ENCODE data around the gene ACTR3. TPM values are rescaled to one million over a fixed set of nuclear protein-coding genes. Genes with fewer than 3 reads are reported as not detected.

The ACTR3 gene
- total and polyA plus RNA-seq, 2 of the 8 experiments (the other 6 are each of a cell fraction or from before 2014, with no cell fraction given) = 51.7 to 184 TPM

DNA sequence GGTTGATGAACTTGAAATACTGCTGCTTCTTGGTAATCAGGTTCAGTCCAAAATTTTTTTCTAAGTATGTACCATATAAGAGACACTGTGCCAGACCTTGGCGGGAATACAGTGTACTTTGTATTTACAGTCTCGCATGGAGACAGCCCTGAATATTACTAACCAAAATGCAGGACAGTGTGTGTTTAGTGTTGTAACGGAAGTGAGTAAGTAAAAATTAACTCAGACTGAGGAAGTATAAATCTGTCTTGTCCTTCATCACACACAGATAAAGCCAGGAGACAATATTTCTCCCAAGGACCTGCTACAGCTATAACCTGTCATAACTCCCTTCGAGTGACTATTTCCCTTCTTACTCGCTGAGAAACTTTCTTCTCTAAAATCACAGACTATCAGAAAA, 76.9 kb downstream of the ACTR3 start:
- Histone ChIP-seq H3K27ac (ENCODE audit: low read depth, low read length) (no peak overlapping the region), H4K5ac (ENCODE audit: insufficient read length, low read depth, low read length) (no peak overlapping the region), H4K8ac (ENCODE audit: extremely low read depth, insufficient read depth, low read length) (no peak overlapping the region), H3K4me2 (ENCODE audit: insufficient read depth in 1 of 2, low read depth in 2 of 2, low read length in 2 of 2) (no peak overlapping the region), H3K9ac (replicated peaks in 1 of 4; ENCODE audit: extremely low read depth in 1 of 4, low read depth in 3 of 4, low read length in 3 of 4) (no peak overlapping the region), H3K14ac (ENCODE audit: insufficient read length) (no peak overlapping the region), H3K4me3 (ENCODE audit: extremely low read depth in 1 of 4, insufficient read depth in 2 of 4, low read depth in 3 of 4, low read length in 4 of 4) (no peak overlapping the region), H3K4me1 (replicated peaks in 1 of 4; ENCODE audit: control insufficient read depth in 3 of 4, insufficient read depth in 4 of 4, low read length in 3 of 4) (no peaks in the 10 kb centered on the region), H2BK5ac (ENCODE audit: low read depth, low read length) (no peak overlapping the region), H3K18ac (ENCODE audit: extremely low read depth, low read length) (no peak overlapping the region), H3K23ac (ENCODE audit: insufficient read length) (no peak overlapping the region), H2BK12ac (ENCODE audit: low read depth, low read length) (no peak overlapping the region), H3K23me2 (ENCODE audit: low read depth, low read length) (no peaks in the 10 kb centered on the region), H3K9me3 (ENCODE audit: insufficient read depth in 2 of 2, low read depth in 1 of 2, low read length in 1 of 2) (no peaks in the 10 kb centered on the region), H3K79me1 (ENCODE audit: low read depth, low read length) (no peaks in the 10 kb centered on the region), H2BK120ac (replicated peaks; ENCODE audit: low read depth, low read length) (no peak overlapping the region), H2AFZ (ENCODE audit: low read length) (no peak overlapping the region), H2BK15ac (ENCODE audit: low read length) (no peak overlapping the region), H4K20me1 (replicated peaks in 1 of 2; ENCODE audit: control insufficient read depth in 1 of 2, insufficient read depth in 2 of 2, low read length in 2 of 2) (no peaks in the 10 kb centered on the region), H4K91ac (replicated peaks; ENCODE audit: insufficient read length, low read length) (no peak overlapping the region), H3K4ac (replicated peaks; ENCODE audit: insufficient read length, low read depth, low read length) (no peak overlapping the region), H2AK5ac (ENCODE audit: low read depth, low read length) (no peak overlapping the region), H3K79me2 (ENCODE audit: control insufficient read depth in 1 of 2, insufficient read depth in 2 of 2, low read length in 2 of 2) (no peaks in the 10 kb centered on the region), H2BK20ac (ENCODE audit: low read length) (no peak overlapping the region), H3K36me3 (ENCODE audit: control insufficient read depth in 2 of 4, insufficient read depth in 4 of 4, low read length in 3 of 4) (no peaks in the 10 kb centered on the region), H3K27me3 (replicated peaks in 1 of 4; ENCODE audit: control insufficient read depth in 3 of 4, extremely low read depth in 1 of 4, insufficient read depth in 3 of 4, low read length in 3 of 4) (peaks cover 0 to 1% (median 0%) of the 10 kb centered on the region in 4 experiments; a peak in 1 of 7 replicates), H3K56ac (replicated peaks; ENCODE audit: insufficient read length, low read depth, low read length) (no peak overlapping the region)
- POLR2A ChIA-PET (ENCODE audit: partially characterized antibody) = no interaction called here
- FAIRE-seq (no peak), DNase-seq (ENCODE audit: low read depth in 1 of 2, low spot score in 2 of 2) (no peak)
- WGBS, 2 experiments (ENCODE audit: extremely low coverage in 1 of 2, insufficient coverage in 1 of 2, insufficient read length in 1 of 2, insufficient replicate concordance in 2 of 2, low coverage in 1 of 2, low lambda C conversion rate in 2 of 2, missing lambda C conversion rate in 1 of 2) = 89% methylated on average over 5 of the region's 5 CpGs; no CpG with 5 or more reads in 1 of the 2 experiments
- CTCF ChIA-PET (ENCODE audit: partially characterized antibody) = interaction anchor here (0.6 to 2.9 kb wide), 13 partner anchors 10 to 585 kb away, joined by 3 to 18 read pairs (median 5); no protein-coding TSS in a partner anchor
- TF ChIP-seq FOSL1 (IDR thresholded peaks at IDR 0.05; ENCODE audit: insufficient read depth, low read depth, low read length) (no peak), SAP30 (IDR thresholded peaks at IDR 0.05; ENCODE audit: insufficient read depth, insufficient replicate concordance, low read length) (no peak), SIX5 (IDR thresholded peaks at IDR 0.05; ENCODE audit: low read depth, low read length) (no peak), JUND (IDR thresholded peaks at IDR 0.05; ENCODE audit: low read length) (no peak), CEBPB (IDR thresholded peaks at IDR 0.05; ENCODE audit: low read depth, low read length) (no peak), RNF2 (IDR thresholded peaks at IDR 0.05; ENCODE audit: borderline replicate concordance, low read depth, low read length, missing control alignments, poor library complexity, severe bottlenecking) (no peak), PHF8 (conservative IDR thresholded peaks at IDR 0.05; ENCODE audit: low read depth, low read length) (no peak), POU5F1 (IDR thresholded peaks at IDR 0.05; ENCODE audit: low read depth, low read length) (no peak), RXRA (IDR thresholded peaks at IDR 0.05; ENCODE audit: insufficient read depth, low read depth, low read length) (no peak), KDM4A (IDR thresholded peaks at IDR 0.05; ENCODE audit: low read depth, low read length, severe bottlenecking) (no peak), BCL11A (IDR thresholded peaks at IDR 0.05; ENCODE audit: low read depth in 2 of 2, low read length in 2 of 2) (no peak), CBX8 (IDR thresholded peaks at IDR 0.05; ENCODE audit: borderline replicate concordance, low read depth, low read length) (no peak)
- TF ChIP-seq, protein P1, sequence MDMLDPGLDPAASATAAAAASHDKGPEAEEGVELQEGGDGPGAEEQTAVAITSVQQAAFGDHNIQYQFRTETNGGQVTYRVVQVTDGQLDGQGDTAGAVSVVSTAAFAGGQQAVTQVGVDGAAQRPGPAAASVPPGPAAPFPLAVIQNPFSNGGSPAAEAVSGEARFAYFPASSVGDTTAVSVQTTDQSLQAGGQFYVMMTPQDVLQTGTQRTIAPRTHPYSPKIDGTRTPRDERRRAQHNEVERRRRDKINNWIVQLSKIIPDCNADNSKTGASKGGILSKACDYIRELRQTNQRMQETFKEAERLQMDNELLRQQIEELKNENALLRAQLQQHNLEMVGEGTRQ (IDR thresholded peaks at IDR 0.05; ENCODE audit: low read length) = no peak
